Heart right ventricle (tissue), 16 donors: ENCODE data around the gene SELENOW. TPM values are rescaled to one million over a fixed set of nuclear protein-coding genes. Genes with fewer than 3 reads are reported as not detected.

ENCODE experiments used
- ATAC-seq, 8 donors: fragments of 200-7000 bp; cut with Tn5 transposase; one replicate each; pipeline ENCODE4 v1.9.1; 2020; ENCODE audit warnings: mild to moderate bottlenecking in 8 of 8, moderate library complexity in 8 of 8, moderate number of reproducible peaks in 1 of 8
- DNase-seq, 2 donors: peaks; one replicate each; pipeline ENCODE4 v3.0.0-alpha.2; 2020
- H3K27ac ChIP-seq, 10 donors: fragments of 200-600 bp; sonication (generic) in 2 of 10; one replicate each; pipeline versions ENCODE4 v1.5.0 to v1.8.0; 2020 to 2022; ENCODE audit warnings: mild to moderate bottlenecking in 3 of 10
- H3K27me3 ChIP-seq, 7 donors: fragments of 200-600 bp; one replicate each; pipeline ENCODE4 v1.8.0; 2021 to 2022; ENCODE audit warnings: mild to moderate bottlenecking in 2 of 7
- H3K36me3 ChIP-seq, 9 donors: fragments of 200-600 bp; sonication (generic) in 1 of 9; one replicate each; pipeline versions ENCODE4 v1.5.0 to v1.8.0; 2020 to 2022; ENCODE audit warnings: mild to moderate bottlenecking in 2 of 9
- H3K4me1 ChIP-seq, 9 donors: fragments of 200-600 bp; sonication (generic) in 1 of 9; one replicate each; pipeline versions ENCODE4 v1.5.0 to v1.8.0; 2020 to 2022; ENCODE audit warnings: mild to moderate bottlenecking in 4 of 9
- H3K4me3 ChIP-seq, 10 donors: fragments of 200-600 bp; sonication (generic) in 2 of 10; one replicate each; pipeline versions ENCODE4 v1.5.0 to v1.8.0; 2020 to 2022; ENCODE audit warnings: mild to moderate bottlenecking in 7 of 10, moderate library complexity in 2 of 10
- H3K9me3 ChIP-seq, 11 donors: fragments of 200-600 bp in 10 of 11; sonication (generic) in 2 of 11; one replicate each; pipeline versions ENCODE4 v1.5.0 to v1.8.0; 2013 to 2022; ENCODE audit warnings: mild to moderate bottlenecking in 2 of 11, control low read depth in 1 of 11, moderate library complexity in 1 of 11
- CTCF ChIP-seq, 9 donors: fragments of 200-600 bp; sonication (generic) in 2 of 9; IDR thresholded peaks; one replicate each; pipeline versions ENCODE4 v1.5.0 to v1.8.0; 2021 to 2022; ENCODE audit warnings: antibody characterized with exemption in 9 of 9, mild to moderate bottlenecking in 5 of 9, moderate library complexity in 1 of 9
- WGBS, 2 donors: extraction: QIAGEN DNeasy Blood & Tissue Kit; methylation state at CpG; one replicate each; pipeline ENCODE4 v1.1.7; 2013; ENCODE audit warnings: inconsistent platforms in 1 of 2; 5-methylcytosine and 5-hydroxymethylcytosine counted together
- intact Hi-C, 10 donors: fragments of 100-400 bp; cut with DNase I; formaldehyde crosslinking; loops; one replicate each; pipeline versions ENCODE4 v1.11.1 to v1.14.2; 2022
- polyA plus RNA-seq, 2 donors: library from polyadenylated mRNA; stranded (reverse); fragments of 200-250 nt; gene quantifications; one replicate each; pipeline ENCODE4 v1.2.3, GENCODE V29; 2013
- total RNA-seq, 10 donors: library from RNA; stranded (reverse); fragmentation: NEBNext Ultra II Directional in 3 of 10; extraction: Animal tissue kit (Norgen Biotek cat#: 25700) in 3 of 10; gene quantifications; one replicate each; pipeline versions ENCODE4 v1.2.1 to v1.2.4, GENCODE V29; 2021 to 2023
- donor health status: Arrhythmogenic right ventricular cardiomyopathy.
- donor health status: ischemic (EF 13 %, LVEDD 7.1; RV severe dilation, severe dysfunction).
- donor health status: healthy with polysubstance abuse.
- donor health status: DM: no; HTN: yes; CAD: no.
- donor health status: DM: no; HTN: no; CAD: no.
- donor health status: ischemic (EF 25% LVEDD 6.9; RV normal size, moderate dysfunction).
- donor health status: ischemic (EF 25% LVEDD 5.7; RV mildly dilated, moderate dysfunction).
- donor health status: healthy.
- donor health status: DM: yes; HTN: yes; CAD: no.
- donor health status: Ischemic cardiomyopathy.
- donor health status: ischemic (EF 35%, LVEDD 5.7; RV mildly dilated, moderate dysfunction).
- donor health status: nonischemic (EF 11% LVEDD 7.7; RV severe dilation, severe dysfunction).
- donor health status: DM: yes; HTN: yes; CAD: no.
- donor health status: PGD.
- donor health status: ischemic (EF 29% LVEDD 5.4; RV normal size, mild dysfunction).
- donor health status: nonischemic (EF 23%, LVEDD 6.1; RV moderate dilation, normal function).

Gene SELENOW
- total and polyA plus RNA-seq, 12 donors, result 711 to 1,774 (median 1,009) TPM

- Histone ChIP-seq H3K9me3 (no peaks in the 10 kb centered on the region), H3K27ac (no peak overlapping the region), H3K27me3 (no peaks in the 10 kb centered on the region), H3K36me3 (no peaks in the 10 kb centered on the region), H3K4me3 (no peak overlapping the region), H3K4me1 (peaks cover 0 to 28% (median 4%) of the 10 kb centered on the region in 9 donors)
- 76 to 89% methylated on average over 7 of the region's 7 CpGs for WGBS, 2 donors
- intact Hi-C loops, result loop anchor here in 8 of 10 donors (1.0 to 10.0 kb wide), 5 partner anchors 22 to 99 kb away; no protein-coding TSS in a partner anchor
- DNase-seq (no peak), ATAC-seq (no peak)
- no peak for TF ChIP-seq CTCF (IDR thresholded peaks at IDR 0.05)
Measured at GRCh38 chr19:47766359-47766620, 12.2 kb upstream of the SELENOW start.

- peaks cover 0 to 28% (median 4%) of the 10 kb centered on the region in 9 donors for H3K4me1 ChIP-seq
- H3K27me3 ChIP-seq, result no peaks in the 10 kb centered on the region
- intact Hi-C loops, result loop anchor here in 8 of 10 donors (1.0 to 10.0 kb wide), 5 partner anchors 22 to 98 kb away; no protein-coding TSS in a partner anchor
- no peak overlapping the region for H3K4me3 ChIP-seq
- no peak overlapping the region for H3K27ac ChIP-seq
- no peaks in the 10 kb centered on the region for H3K9me3 ChIP-seq
- WGBS, 2 donors, result 83 to 86% methylated on average over 7 of the region's 7 CpGs
- DNase-seq, result no peak
- TF ChIP-seq CTCF (IDR thresholded peaks at IDR 0.05), result no peak
- no peak for ATAC-seq
- no peaks in the 10 kb centered on the region for H3K36me3 ChIP-seq
Measured at GRCh38 chr19:47766670-47767069, 11.8 kb upstream of the SELENOW start.

- WGBS, 2 donors, result 42 to 88% methylated on average over 2 of the region's 2 CpGs
- DNase-seq, result no peak
- no peak overlapping the region for H3K4me3 ChIP-seq
- H3K27me3 ChIP-seq, result no peaks in the 10 kb centered on the region
- TF ChIP-seq CTCF (IDR thresholded peaks at IDR 0.05), result no peak
- H3K36me3 ChIP-seq, result no peaks in the 10 kb centered on the region
- H3K9me3 ChIP-seq, result no peaks in the 10 kb centered on the region
- no peak for ATAC-seq
- intact Hi-C loops, result loop anchor here in 5 of 10 donors (2.0 to 10.0 kb wide), 3 partner anchors 21 to 97 kb away; no protein-coding TSS in a partner anchor
- H3K27ac ChIP-seq, result no peak overlapping the region
- peaks cover 0 to 28% (median 4%) of the 10 kb centered on the region in 9 donors for H3K4me1 ChIP-seq
Measured at GRCh38 chr19:47767349-47767748, 11.2 kb upstream of the SELENOW start.

- DNase-seq (no peak), ATAC-seq (no peak)
- Histone ChIP-seq H3K27me3 (no peaks in the 10 kb centered on the region), H3K36me3 (no peaks in the 10 kb centered on the region), H3K27ac (no peak overlapping the region), H3K4me1 (peaks cover 0 to 17% (median 4%) of the 10 kb centered on the region in 9 donors), H3K4me3 (no peak overlapping the region), H3K9me3 (no peaks in the 10 kb centered on the region)
- intact Hi-C loops, result loop anchor here in 3 of 10 donors (10.0 kb wide), 1 partner anchor 96 kb away; no protein-coding TSS in a partner anchor
- no peak for TF ChIP-seq CTCF (IDR thresholded peaks at IDR 0.05)
- WGBS, 2 donors, result 93 to 95% methylated on average over 2 of the region's 2 CpGs
Measured at GRCh38 chr19:47768604-47769003, 9.9 kb upstream of the SELENOW start.
